HG03565 (cell line): Measurements from ENCODE around the gene ABCB4.

Experiments
- ATAC-seq: cut with Tn5 transposase; IDR thresholded peaks from one replicate; pipeline ENCODE4 v1.9.1; 2021; ENCODE audit warnings: mild to moderate bottlenecking, moderate library complexity; ENCODE audit not compliant: unreplicated experiment

The ABCB4 gene

DNA sequence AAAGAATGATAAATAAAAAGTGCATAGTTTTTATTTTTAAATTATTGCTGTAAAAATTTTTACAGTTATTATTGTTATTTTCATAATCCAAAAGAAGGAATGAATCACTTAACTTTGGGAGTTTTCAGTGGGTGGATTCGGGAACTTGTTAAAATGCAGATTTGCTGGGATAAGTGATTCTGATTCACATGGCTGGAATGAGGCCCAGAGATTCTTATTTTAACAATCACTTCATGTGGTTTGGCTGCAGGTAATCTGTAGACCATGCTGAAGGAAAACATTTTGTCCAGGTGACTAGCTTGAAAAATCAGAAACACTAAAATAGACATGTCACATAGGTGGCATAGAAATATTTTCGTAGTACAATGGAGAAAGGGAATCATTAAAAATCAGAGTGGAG is 116.1 kb downstream of the ABCB4 start:
- ATAC-seq: no peak

DNA sequence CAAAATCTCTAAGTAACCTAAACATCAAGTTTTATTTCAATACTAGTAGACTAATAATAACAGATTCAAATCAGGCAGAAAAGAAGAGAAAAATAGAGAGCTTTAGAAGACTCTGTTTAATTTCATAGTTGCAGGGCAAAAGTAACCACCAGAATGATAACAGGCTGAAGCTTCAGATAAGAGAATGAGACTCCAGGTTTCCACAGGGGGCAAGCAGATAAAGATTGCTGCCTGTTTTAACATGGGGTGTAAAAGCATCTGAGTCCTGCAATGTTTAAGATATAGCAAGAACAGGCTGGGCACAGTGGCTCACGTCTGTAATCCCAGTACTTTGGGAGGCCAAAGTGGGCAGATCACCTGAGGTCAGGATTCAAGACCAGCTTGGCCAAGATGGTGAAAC is 119.0 kb downstream of the ABCB4 start:
- ATAC-seq: no peak

DNA sequence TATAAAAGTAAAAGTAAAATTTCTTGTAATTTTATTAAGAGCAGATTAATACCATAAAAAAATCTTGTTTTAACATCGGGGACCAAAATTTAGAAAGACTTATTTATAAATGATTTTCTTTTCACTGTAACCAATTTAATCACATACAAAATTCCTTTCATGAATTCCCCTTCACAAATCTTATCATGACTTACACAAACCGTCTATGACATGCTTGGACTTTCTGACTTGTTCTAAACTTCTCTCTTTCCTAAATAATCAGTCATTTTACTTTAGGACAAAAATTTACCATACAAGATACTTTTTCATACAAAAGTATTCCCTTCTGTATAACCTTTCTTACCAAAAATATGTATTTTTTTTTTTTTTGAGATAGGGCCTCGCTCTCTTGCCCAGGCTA is 120.7 kb downstream of the ABCB4 start:
- no peak for ATAC-seq
